Heart right ventricle (tissue), 16 donors: ENCODE results near the gene GIT1. TPM values are rescaled to one million over a fixed set of nuclear protein-coding genes. Genes with fewer than 3 reads are reported as not detected.

Experiments
- ATAC-seq, 8 donors: fragments of 200-7000 bp; cut with Tn5 transposase; one replicate each; pipeline ENCODE4 v1.9.1; 2020; ENCODE audit warnings: mild to moderate bottlenecking in 8 of 8, moderate library complexity in 8 of 8, moderate number of reproducible peaks in 1 of 8
- DNase-seq, 2 donors: peaks; one replicate each; pipeline ENCODE4 v3.0.0-alpha.2; 2020
- H3K27ac ChIP-seq, 10 donors: fragments of 200-600 bp; sonication (generic) in 2 of 10; one replicate each; pipeline versions ENCODE4 v1.5.0 to v1.8.0; 2020 to 2022; ENCODE audit warnings: mild to moderate bottlenecking in 3 of 10
- H3K27me3 ChIP-seq, 7 donors: fragments of 200-600 bp; one replicate each; pipeline ENCODE4 v1.8.0; 2021 to 2022; ENCODE audit warnings: mild to moderate bottlenecking in 2 of 7
- H3K36me3 ChIP-seq, 9 donors: fragments of 200-600 bp; sonication (generic) in 1 of 9; one replicate each; pipeline versions ENCODE4 v1.5.0 to v1.8.0; 2020 to 2022; ENCODE audit warnings: mild to moderate bottlenecking in 2 of 9
- H3K4me1 ChIP-seq, 9 donors: fragments of 200-600 bp; sonication (generic) in 1 of 9; one replicate each; pipeline versions ENCODE4 v1.5.0 to v1.8.0; 2020 to 2022; ENCODE audit warnings: mild to moderate bottlenecking in 4 of 9
- H3K4me3 ChIP-seq, 10 donors: fragments of 200-600 bp; sonication (generic) in 2 of 10; one replicate each; pipeline versions ENCODE4 v1.5.0 to v1.8.0; 2020 to 2022; ENCODE audit warnings: mild to moderate bottlenecking in 7 of 10, moderate library complexity in 2 of 10
- H3K9me3 ChIP-seq, 11 donors: fragments of 200-600 bp in 10 of 11; sonication (generic) in 2 of 11; one replicate each; pipeline versions ENCODE4 v1.5.0 to v1.8.0; 2013 to 2022; ENCODE audit warnings: mild to moderate bottlenecking in 2 of 11, control low read depth in 1 of 11, moderate library complexity in 1 of 11
- CTCF ChIP-seq, 9 donors: fragments of 200-600 bp; sonication (generic) in 2 of 9; IDR thresholded peaks; one replicate each; pipeline versions ENCODE4 v1.5.0 to v1.8.0; 2021 to 2022; ENCODE audit warnings: antibody characterized with exemption in 9 of 9, mild to moderate bottlenecking in 5 of 9, moderate library complexity in 1 of 9
- WGBS, 2 donors: extraction: QIAGEN DNeasy Blood & Tissue Kit; methylation state at CpG; one replicate each; pipeline ENCODE4 v1.1.7; 2013; ENCODE audit warnings: inconsistent platforms in 1 of 2; 5-methylcytosine and 5-hydroxymethylcytosine counted together
- intact Hi-C, 10 donors: fragments of 100-400 bp; cut with DNase I; formaldehyde crosslinking; loops; one replicate each; pipeline versions ENCODE4 v1.11.1 to v1.14.2; 2022
- polyA plus RNA-seq, 2 donors: library from polyadenylated mRNA; stranded (reverse); fragments of 200-250 nt; gene quantifications; one replicate each; pipeline ENCODE4 v1.2.3, GENCODE V29; 2013
- total RNA-seq, 10 donors: library from RNA; stranded (reverse); fragmentation: NEBNext Ultra II Directional in 3 of 10; extraction: Animal tissue kit (Norgen Biotek cat#: 25700) in 3 of 10; gene quantifications; one replicate each; pipeline versions ENCODE4 v1.2.1 to v1.2.4, GENCODE V29; 2021 to 2023
- donor health status: Arrhythmogenic right ventricular cardiomyopathy.
- donor health status: ischemic (EF 13 %, LVEDD 7.1; RV severe dilation, severe dysfunction).
- donor health status: healthy with polysubstance abuse.
- donor health status: DM: no; HTN: yes; CAD: no.
- donor health status: DM: no; HTN: no; CAD: no.
- donor health status: ischemic (EF 25% LVEDD 6.9; RV normal size, moderate dysfunction).
- donor health status: ischemic (EF 25% LVEDD 5.7; RV mildly dilated, moderate dysfunction).
- donor health status: healthy.
- donor health status: DM: yes; HTN: yes; CAD: no.
- donor health status: Ischemic cardiomyopathy.
- donor health status: ischemic (EF 35%, LVEDD 5.7; RV mildly dilated, moderate dysfunction).
- donor health status: nonischemic (EF 11% LVEDD 7.7; RV severe dilation, severe dysfunction).
- donor health status: DM: yes; HTN: yes; CAD: no.
- donor health status: PGD.
- donor health status: ischemic (EF 29% LVEDD 5.4; RV normal size, mild dysfunction).
- donor health status: nonischemic (EF 23%, LVEDD 6.1; RV moderate dilation, normal function).

Gene GIT1
- total and polyA plus RNA-seq, 12 donors = 20.6 to 35.4 (median 28.9) TPM

- no peaks in the 10 kb centered on the region for H3K36me3 ChIP-seq
- DNase-seq (peak; percentile 44 to 62), ATAC-seq (peak in 2 of 8 donors; percentile 7 to 13)
- H3K9me3 ChIP-seq = no peaks in the 10 kb centered on the region
- intact Hi-C loops = no loop called here
- peak within 1 kb of the TSS; percentile 50 to 78 (median 68) for H3K4me3 ChIP-seq
- WGBS, 2 donors = 1% methylated on average over 85 to 90 of the region's 96 CpGs
- H3K27me3 ChIP-seq = peaks cover 0 to 15% (median 0%) of the 10 kb centered on the region in 7 donors
- peaks cover 19 to 85% (median 64%) of the 10 kb centered on the region in 9 donors for H3K4me1 ChIP-seq
- H3K27ac ChIP-seq = peak within 1 kb of the TSS in 9 of 10 donors; percentile 16 to 95 (median 89)
- no peak for TF ChIP-seq CTCF (IDR thresholded peaks at IDR 0.05)
Observed at GRCh38 chr17:29592850-29593551, 3.6 kb upstream of the GIT1 start, which contains the start of gene ANKRD13B. TSS of gene ANKRD13B (plus strand) at chr17:29593132. CDS start at chr17:29593622, 490 bp downstream.

GRCh38 chr17:29591737-29592608 lies 2.5 kb upstream of the GIT1 start:
- no peaks in the 10 kb centered on the region for H3K9me3 ChIP-seq
- H3K27me3 ChIP-seq = peaks cover 0 to 15% (median 0%) of the 10 kb centered on the region in 7 donors
- H3K36me3 ChIP-seq = no peaks in the 10 kb centered on the region
- intact Hi-C loops = loop anchor here in 2 of 10 donors (1.0 kb wide), 1 partner anchor 12 kb away; no protein-coding TSS in a partner anchor
- DNase-seq (peak; percentile 88 to 93), ATAC-seq (peak; percentile 63 to 87 (median 77))
- TF ChIP-seq CTCF (IDR thresholded peaks at IDR 0.05) = peak; percentile 29 to 100 (median 98)
- H3K4me1 ChIP-seq = peaks cover 26 to 85% (median 67%) of the 10 kb centered on the region in 9 donors
- H3K4me3 ChIP-seq = peak overlapping the region in 9 of 10 donors; percentile 12 to 78 (median 63)
- peak overlapping the region in 9 of 10 donors; percentile 16 to 95 (median 89) for H3K27ac ChIP-seq
- WGBS, 2 donors = 11 to 14% methylated on average over 25 of the region's 25 CpGs

GRCh38 chr17:29591146-29591736 lies 1.8 kb upstream of the GIT1 start:
- intact Hi-C loops = loop anchor here in 2 of 10 donors (1.0 kb wide), 1 partner anchor 11 kb away; no protein-coding TSS in a partner anchor
- peak; percentile 42 to 54 for DNase-seq
- no peaks in the 10 kb centered on the region for H3K36me3 ChIP-seq
- WGBS, 2 donors = 2 to 5% methylated on average over 27 to 31 of the region's 31 CpGs
- peak overlapping the region; percentile 16 to 95 (median 88) for H3K27ac ChIP-seq
- no peaks in the 10 kb centered on the region for H3K9me3 ChIP-seq
- peak overlapping the region in 9 of 10 donors; percentile 12 to 78 (median 63) for H3K4me3 ChIP-seq
- ATAC-seq = peak in 6 of 8 donors; percentile 4 to 26 (median 12)
- peaks cover 0 to 15% (median 0%) of the 10 kb centered on the region in 7 donors for H3K27me3 ChIP-seq
- H3K4me1 ChIP-seq = peaks cover 25 to 85% (median 67%) of the 10 kb centered on the region in 9 donors
- no peak for TF ChIP-seq CTCF (IDR thresholded peaks at IDR 0.05)
